ENCODE measurements around the gene C14orf39.
"Not testable (repeated sequence)": the region's sequence is repeated elsewhere in the genome, so short reads cannot be mapped to it uniquely, and the experiment has no call there.

C14orf39 gene

GRCh38 chr14:60502541-60502940 is 16.7 kb upstream of the C14orf39 start:
- no peak for DNase-seq (ENCODE audit: low read depth)
- no peak overlapping the region for H3K4me3 ChIP-seq (ENCODE audit: low read depth, low read length)

- H3K4me3 ChIP-seq (ENCODE audit: low read depth, low read length): no peak overlapping the region
- DNase-seq (ENCODE audit: low read depth): no peak
Measured at GRCh38 chr14:60495946-60496345, 10.1 kb upstream of the C14orf39 start.

DNA sequence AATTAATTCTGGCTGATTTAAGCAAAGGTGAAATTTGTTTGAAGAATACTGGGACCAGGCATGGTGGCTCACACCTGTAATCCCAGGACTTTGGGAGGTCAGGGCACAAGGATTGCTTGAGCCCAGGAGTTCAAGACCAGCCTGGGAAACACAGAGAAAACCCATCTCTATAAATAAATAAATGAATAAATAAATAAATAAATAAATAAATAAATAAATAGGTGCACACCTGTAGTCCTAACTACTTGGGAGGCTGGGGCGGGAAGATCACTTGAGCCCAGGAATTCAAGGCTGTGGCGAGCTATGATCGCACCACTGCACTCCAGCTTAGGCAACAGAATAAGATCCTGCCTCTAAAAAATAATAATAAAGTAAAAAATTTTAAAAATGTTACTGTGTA is 4.4 kb upstream of the C14orf39 start:
- no peak for DNase-seq (ENCODE audit: low read depth)
- H3K4me3 ChIP-seq (ENCODE audit: low read depth, low read length): no peak overlapping the region

DNA sequence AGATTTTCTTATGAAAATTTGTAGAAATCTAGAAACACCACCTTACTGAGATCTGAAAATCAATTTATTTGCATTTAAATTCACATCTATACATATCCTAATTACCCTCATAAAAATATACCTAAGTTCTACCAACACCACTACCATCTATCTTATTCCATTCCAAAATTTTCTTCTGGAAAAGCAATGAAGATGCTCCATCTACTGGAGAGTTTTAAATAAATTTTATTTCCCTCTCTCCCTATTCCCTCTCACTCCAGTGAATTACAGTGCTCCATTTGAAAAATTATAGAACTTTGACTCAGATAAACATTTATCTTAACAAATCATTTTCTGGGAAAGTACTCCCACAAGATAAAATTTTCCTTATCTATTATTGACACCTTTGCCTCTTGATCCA is 2.3 kb upstream of the C14orf39 start:
- H3K4me3 ChIP-seq (ENCODE audit: low read depth, low read length): no peak overlapping the region
- DNase-seq (ENCODE audit: low read depth): no peak

- DNase-seq (ENCODE audit: low read depth): no peak
- no peak overlapping the region for H3K4me3 ChIP-seq (ENCODE audit: low read depth, low read length)
Measured at GRCh38 chr14:60487211-60487610, 1.3 kb upstream of the C14orf39 start.

GRCh38 chr14:60485057-60485597 is 736 bp downstream of the C14orf39 start:
- H3K4me3 ChIP-seq (ENCODE audit: low read depth, low read length): peak overlapping the region; percentile 70
- DNase-seq (ENCODE audit: low read depth): no peak

DNA sequence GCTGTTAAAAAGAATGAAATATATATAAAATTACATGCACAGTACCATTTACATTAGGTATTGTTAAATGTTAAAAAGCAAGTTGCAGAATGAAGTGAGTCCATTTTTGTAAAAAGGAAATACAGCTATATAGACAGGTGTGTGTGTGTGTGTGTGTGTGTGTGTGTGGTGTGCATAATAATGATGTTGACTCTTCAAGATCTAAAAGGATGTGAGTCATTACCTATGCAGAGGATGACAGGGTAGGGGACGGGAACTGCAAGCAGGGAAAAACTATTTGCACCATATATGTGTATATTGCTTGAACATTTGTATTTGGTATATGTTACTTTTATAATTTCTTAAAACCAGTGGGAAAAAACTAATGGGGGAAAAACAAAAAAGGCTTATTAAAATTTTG is 3.1 kb downstream of the C14orf39 start:
- no peak for DNase-seq (ENCODE audit: low read depth)
- H3K4me3 ChIP-seq (ENCODE audit: low read depth, low read length): no peak overlapping the region

- not testable (repeated sequence) for DNase-seq (ENCODE audit: low read depth); H3K4me3 ChIP-seq (ENCODE audit: low read depth, low read length)
Measured at GRCh38 chr14:60480248-60480647, 5.6 kb downstream of the C14orf39 start.

- no peak overlapping the region for H3K4me3 ChIP-seq (ENCODE audit: low read depth, low read length)
- no peak for DNase-seq (ENCODE audit: low read depth)
Measured at GRCh38 chr14:60455875-60456274, 30.0 kb downstream of the C14orf39 start.

DNA sequence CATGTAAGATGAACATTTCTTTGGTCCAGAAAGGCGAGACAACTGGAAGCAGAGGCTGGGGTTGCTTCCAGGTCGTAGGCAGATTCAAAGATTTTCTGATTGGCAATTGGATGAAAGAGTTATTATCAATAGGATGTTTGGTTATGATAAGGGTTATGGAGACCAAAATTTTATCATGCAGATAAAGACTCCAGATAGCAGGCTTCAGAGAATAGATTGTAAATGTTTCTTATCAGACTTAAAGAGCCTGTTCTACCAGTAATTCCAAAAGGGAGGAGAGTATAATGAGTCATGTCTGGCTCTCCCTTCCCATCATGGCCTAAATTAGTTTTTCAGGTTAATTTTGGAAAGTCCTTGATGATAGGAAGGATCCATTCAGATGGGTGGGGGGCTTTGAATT is 55.6 kb downstream of the C14orf39 start:
- no peak for DNase-seq (ENCODE audit: low read depth)
- H3K4me3 ChIP-seq (ENCODE audit: low read depth, low read length): no peak overlapping the region

DNA sequence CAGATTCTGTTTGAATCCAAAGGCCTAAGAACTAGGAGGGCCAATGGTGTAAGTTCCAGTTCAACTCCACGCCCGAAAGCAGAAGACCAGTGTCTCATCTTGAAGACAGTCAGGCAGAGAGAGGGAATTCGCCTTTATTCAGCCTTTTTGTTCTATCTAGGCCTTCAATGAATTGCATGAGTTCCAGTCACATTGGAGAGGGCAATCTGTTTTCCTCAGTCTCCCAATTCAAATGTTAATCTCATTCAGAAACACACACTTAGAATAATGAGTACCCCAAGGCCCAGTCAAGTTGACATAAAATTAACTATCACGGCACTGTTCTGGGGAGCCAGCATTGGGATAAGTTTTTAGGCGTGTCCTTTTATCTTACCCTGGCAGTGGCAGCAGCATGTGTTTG is 65.8 kb downstream of the C14orf39 start:
- no peak for DNase-seq (ENCODE audit: low read depth)
- H3K4me3 ChIP-seq (ENCODE audit: low read depth, low read length): no peak overlapping the region

- DNase-seq (ENCODE audit: low read depth); H3K4me3 ChIP-seq (ENCODE audit: low read depth, low read length): not testable (repeated sequence)
Measured at GRCh38 chr14:60397550-60397949, 88.3 kb downstream of the C14orf39 start.

GRCh38 chr14:60396718-60397343 is 89.0 kb downstream of the C14orf39 start:
- DNase-seq (ENCODE audit: low read depth): no peak
- no peak overlapping the region for H3K4me3 ChIP-seq (ENCODE audit: low read depth, low read length)
